ENCODE measurements around the gene KRTAP9-7.

KRTAP9-7 gene

GRCh38 chr17:41278176-41278955, 2.9 kb downstream of the KRTAP9-7 start:
- no peak for DNase-seq

GRCh38 chr17:41284043-41284442, 8.5 kb downstream of the KRTAP9-7 start:
- DNase-seq: no peak

- peak; percentile 96 for DNase-seq
Measured at GRCh38 chr17:41284546-41284945, 9.0 kb downstream of the KRTAP9-7 start.

- DNase-seq: no peak
Measured at GRCh38 chr17:41287050-41287449, 11.6 kb downstream of the KRTAP9-7 start.

GRCh38 chr17:41294016-41294415, 18.5 kb downstream of the KRTAP9-7 start:
- DNase-seq: no peak

- no peak for DNase-seq
Measured at GRCh38 chr17:41296846-41297245, 21.3 kb downstream of the KRTAP9-7 start.

GRCh38 chr17:41298458-41299135, 23.1 kb downstream of the KRTAP9-7 start:
- DNase-seq: no peak

GRCh38 chr17:41301204-41301790, 25.8 kb downstream of the KRTAP9-7 start:
- no peak for DNase-seq

- peak; percentile 82 to 84 for DNase-seq
Measured at GRCh38 chr17:41301916-41302901, 26.7 kb downstream of the KRTAP9-7 start, which contains the start of gene KRTAP29-1. Gene KRTAP29-1 (minus strand): TSS chr17:41302851. CDS start chr17:41302851, 0 bp downstream.

- no peak for DNase-seq
Measured at GRCh38 chr17:41302981-41303380, 27.5 kb downstream of the KRTAP9-7 start.

- DNase-seq: no peak
Measured at GRCh38 chr17:41304091-41304490, 28.6 kb downstream of the KRTAP9-7 start.

- DNase-seq: no peak
Measured at GRCh38 chr17:41307647-41308046, 32.1 kb downstream of the KRTAP9-7 start.

- DNase-seq: peak; percentile 96 to 99
Measured at GRCh38 chr17:41308251-41308917, 32.9 kb downstream of the KRTAP9-7 start.

GRCh38 chr17:41308918-41309359, 33.4 kb downstream of the KRTAP9-7 start, which contains the start of gene KRTAP16-1:
Gene KRTAP16-1 (minus strand): TSS chr17:41309309. CDS start chr17:41309253, 56 bp downstream.
- DNase-seq: no peak

- DNase-seq: no peak
Measured at GRCh38 chr17:41311111-41311510, 35.6 kb downstream of the KRTAP9-7 start.

- DNase-seq: no peak
Measured at GRCh38 chr17:41315204-41315794, 39.8 kb downstream of the KRTAP9-7 start, which contains the start of gene KRTAP17-1. Gene KRTAP17-1 (minus strand): TSS chr17:41315710. CDS start chr17:41315650, 60 bp downstream.

- DNase-seq: no peak
Measured at GRCh38 chr17:41315814-41316445, 40.4 kb downstream of the KRTAP9-7 start.

- no peak for DNase-seq
Measured at GRCh38 chr17:41318231-41318630, 42.7 kb downstream of the KRTAP9-7 start.

- DNase-seq: peak; percentile 83
Measured at GRCh38 chr17:41322094-41322902, 46.8 kb downstream of the KRTAP9-7 start.
